HEK293 (cell line): ENCODE data around the gene RFX4.
"Not testable (repeated sequence)": the region's sequence is repeated elsewhere in the genome, so short reads cannot be mapped to it uniquely, and the experiment has no call there.

Experiments
- CTCF ChIA-PET: fragments of 350-600 bp; formaldehyde crosslinking; extraction: SDS; loops from one replicate; lab custom pipeline; 2021; ENCODE audit warnings: antibody characterized with exemption; lab: Yijun Ruan, JAX
- POLR2A ChIA-PET: fragments of 300-600 bp; formaldehyde crosslinking; extraction: SDS; loops from one replicate; lab custom pipeline; 2020; ENCODE audit warnings: antibody characterized with exemption, inconsistent platforms; lab: Yijun Ruan, JAX
- H3K27ac ChIP-seq: fragments of 200-500 bp; sonication (Bioruptor generic); 2 replicates; pipeline ENCODE4 v1.5.1; 2014; ENCODE audit warnings: low read depth, low read length, control low read depth, inconsistent platforms; ENCODE audit errors: extremely low read depth
- H3K36me3 ChIP-seq, 2 experiments: fragments of 200-500 bp in 1 of 2; sonication (Bioruptor generic) in 1 of 2; 1 replicate in 1 of 2; 2 replicates in 1 of 2; pipeline ENCODE4 v1.5.1; 2014 to 2017; ENCODE audit warnings: inconsistent platforms in 2 of 2, low read length in 2 of 2; ENCODE audit not compliant: control insufficient read depth in 2 of 2, insufficient read depth in 1 of 2
- H3K4me1 ChIP-seq: fragments of 200-500 bp; sonication (Bioruptor generic); 2 replicates; pipeline ENCODE4 v1.5.1; 2014; ENCODE audit warnings: mild to moderate bottlenecking, low read length, inconsistent platforms; ENCODE audit not compliant: control insufficient read depth, insufficient read depth
- H3K4me3 ChIP-seq: 2 replicates; pipeline ENCODE4 v1.5.1; 2011; ENCODE audit warnings: low read depth, mild to moderate bottlenecking, control low read depth, low read length, moderate library complexity
- H3K9me3 ChIP-seq: fragments of 200-500 bp; sonication (Bioruptor generic); 2 replicates; pipeline ENCODE4 v1.5.1; 2014; ENCODE audit warnings: low read depth, low read length, inconsistent platforms; ENCODE audit not compliant: control insufficient read depth, insufficient read depth
- GFI1B ChIP-seq: fragments of 450-650 bp; formaldehyde crosslinking; IDR thresholded peaks from 2 replicates; pipeline ENCODE4 v1.5.1; 2016; ENCODE audit warnings: missing biosample characterization, missing genetic modification characterization
- GLI2 ChIP-seq: fragments of 450-650 bp; formaldehyde crosslinking; IDR thresholded peaks from 2 replicates; pipeline ENCODE4; 2017; ENCODE audit warnings: missing biosample characterization, missing genetic modification characterization, low read depth, borderline replicate concordance
- KLF9 ChIP-seq: fragments of 450-650 bp; formaldehyde crosslinking; IDR thresholded peaks from 2 replicates; pipeline ENCODE4 v1.5.1; 2016; ENCODE audit warnings: missing biosample characterization, missing genetic modification characterization, low read depth
- SETDB1 ChIP-seq: IDR thresholded peaks from one replicate; pipeline ENCODE4 v1.6.1; 2017; ENCODE audit warnings: mild to moderate bottlenecking, low read length, moderate library complexity, mixed read lengths; ENCODE audit not compliant: insufficient read length
- YY1 ChIP-seq: fragments of 450-650 bp; formaldehyde crosslinking; IDR thresholded peaks from 2 replicates; pipeline ENCODE4 v1.5.1; 2018; ENCODE audit warnings: missing biosample characterization, missing genetic modification characterization
- ZBTB20 ChIP-seq: fragments of 450-650 bp; formaldehyde crosslinking; IDR thresholded peaks from 2 replicates; pipeline ENCODE4 v1.5.1; 2016; ENCODE audit warnings: missing biosample characterization, missing genetic modification characterization
- ZEB2 ChIP-seq: fragments of 450-650 bp; formaldehyde crosslinking; IDR thresholded peaks from 2 replicates; pipeline ENCODE4 v1.5.1; 2016; ENCODE audit warnings: missing biosample characterization, missing genetic modification characterization
- ZFP37 ChIP-seq: fragments of 450-650 bp; formaldehyde crosslinking; IDR thresholded peaks from 2 replicates; pipeline ENCODE4 v1.5.1; 2016; ENCODE audit warnings: missing biosample characterization, missing genetic modification characterization
- ZNF184 ChIP-seq: fragments of 450-650 bp; IDR thresholded peaks from 2 replicates; pipeline ENCODE4 v1.5.1; 2018; ENCODE audit warnings: missing biosample characterization, mild to moderate bottlenecking, missing genetic modification characterization
- ZNF19 ChIP-seq: fragments of 450-650 bp; formaldehyde crosslinking; IDR thresholded peaks from 2 replicates; pipeline ENCODE4; 2016; ENCODE audit warnings: missing biosample characterization, missing genetic modification characterization, low read depth
- ZNF223 ChIP-seq: fragments of 450-650 bp; formaldehyde crosslinking; IDR thresholded peaks from 2 replicates; pipeline ENCODE4 v1.5.1; 2016; ENCODE audit warnings: missing biosample characterization, missing genetic modification characterization
- ZNF239 ChIP-seq: fragments of 450-650 bp; formaldehyde crosslinking; IDR thresholded peaks from 2 replicates; pipeline ENCODE4 v1.5.1; 2016; ENCODE audit warnings: missing biosample characterization, missing genetic modification characterization
- ZNF266 ChIP-seq: fragments of 450-650 bp; formaldehyde crosslinking; IDR thresholded peaks from 2 replicates; pipeline ENCODE4 v1.5.1; 2016; ENCODE audit warnings: missing biosample characterization, missing genetic modification characterization, low read depth
- ZNF624 ChIP-seq: fragments of 450-650 bp; formaldehyde crosslinking; IDR thresholded peaks from 2 replicates; pipeline ENCODE4 v1.5.1; 2017; ENCODE audit warnings: missing biosample characterization, missing genetic modification characterization
- ZNF664 ChIP-seq: fragments of 450-650 bp; formaldehyde crosslinking; IDR thresholded peaks from 2 replicates; pipeline ENCODE4 v1.5.1; 2016; ENCODE audit warnings: missing biosample characterization, missing genetic modification characterization
- ZNF768 ChIP-seq: fragments of 450-650 bp; formaldehyde crosslinking; IDR thresholded peaks from 2 replicates; pipeline ENCODE4 v1.5.1; 2018; ENCODE audit warnings: missing biosample characterization, mild to moderate bottlenecking, missing genetic modification characterization
- ZSCAN18 ChIP-seq: fragments of 450-650 bp; formaldehyde crosslinking; IDR thresholded peaks from 2 replicates; pipeline ENCODE4 v1.5.1; 2016; ENCODE audit warnings: missing biosample characterization, missing genetic modification characterization
- ZXDB ChIP-seq: fragments of 450-650 bp; formaldehyde crosslinking; IDR thresholded peaks from 2 replicates; pipeline ENCODE4 v1.5.1; 2016; ENCODE audit warnings: missing biosample characterization, missing genetic modification characterization
- TF ChIP-seq, protein P1 (sequence below): fragments of 450-650 bp; formaldehyde crosslinking; IDR thresholded peaks from 2 replicates; pipeline ENCODE4 v1.5.1; 2016; ENCODE audit warnings: missing biosample characterization, missing genetic modification characterization
- TF ChIP-seq, protein P2 (sequence below): fragments of 450-650 bp; formaldehyde crosslinking; IDR thresholded peaks from 2 replicates; pipeline ENCODE4 v1.5.1; 2016; ENCODE audit warnings: missing biosample characterization, missing genetic modification characterization
- TF ChIP-seq, protein P3 (sequence below): fragments of 450-650 bp; IDR thresholded peaks from 2 replicates; pipeline ENCODE4 v1.5.1; 2018; ENCODE audit warnings: missing biosample characterization, mild to moderate bottlenecking, missing genetic modification characterization

The RFX4 gene

DNA sequence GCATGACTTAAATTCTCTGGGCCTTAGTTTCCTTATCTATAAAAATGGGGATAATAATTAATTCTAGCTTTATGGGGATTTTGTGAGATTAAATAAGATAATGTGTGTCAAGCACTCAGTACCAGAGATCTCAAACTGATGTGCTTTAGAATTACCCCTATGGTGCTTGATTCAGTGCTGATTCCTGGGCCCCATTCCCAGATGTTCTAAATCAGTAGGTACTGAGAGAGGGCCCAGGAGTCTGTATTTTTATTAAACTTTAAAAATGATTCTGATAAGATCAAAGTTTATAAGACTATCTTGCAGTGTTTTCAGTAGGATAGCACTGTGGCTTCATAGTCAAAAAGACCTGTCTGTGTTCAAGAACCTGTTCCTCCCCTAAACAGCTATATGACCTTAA, 102.6 kb downstream of the RFX4 start:
- Histone ChIP-seq H3K9me3 (no peaks in the 10 kb centered on the region), H3K4me1 (no peaks in the 10 kb centered on the region), H3K4me3 (no peak overlapping the region), H3K27ac (no peak overlapping the region), H3K36me3 (no peaks in the 10 kb centered on the region)
- TF ChIP-seq KLF9 (tag by site-specific recombination) = no peak
- TF ChIP-seq ZBTB20 (tag by site-specific recombination) = peak; percentile 57
- CTCF ChIA-PET = no interaction called here
- POLR2A ChIA-PET = no interaction called here

- Histone ChIP-seq H3K9me3 (no peaks in the 10 kb centered on the region), H3K4me3 (no peak overlapping the region), H3K36me3 (no peaks in the 10 kb centered on the region)
- ChIA-PET CTCF (no interaction called here), POLR2A (no interaction called here)
- TF ChIP-seq ZNF19 (tag by site-specific recombination) (no peak), ZNF223 (tag by site-specific recombination) (no peak), ZXDB (tag by site-specific recombination) (no peak), ZNF184 (tag by site-specific recombination) (no peak), ZEB2 (tag by site-specific recombination) (no peak), ZNF266 (tag by site-specific recombination) (no peak), GLI2 (no peak), ZSCAN18 (tag by site-specific recombination) (no peak), ZNF768 (tag by site-specific recombination) (no peak), ZFP37 (tag by site-specific recombination) (no peak), YY1 (no peak), ZNF664 (tag by site-specific recombination) (no peak), ZNF624 (tag by site-specific recombination) (no peak)
- TF ChIP-seq, protein P1, sequence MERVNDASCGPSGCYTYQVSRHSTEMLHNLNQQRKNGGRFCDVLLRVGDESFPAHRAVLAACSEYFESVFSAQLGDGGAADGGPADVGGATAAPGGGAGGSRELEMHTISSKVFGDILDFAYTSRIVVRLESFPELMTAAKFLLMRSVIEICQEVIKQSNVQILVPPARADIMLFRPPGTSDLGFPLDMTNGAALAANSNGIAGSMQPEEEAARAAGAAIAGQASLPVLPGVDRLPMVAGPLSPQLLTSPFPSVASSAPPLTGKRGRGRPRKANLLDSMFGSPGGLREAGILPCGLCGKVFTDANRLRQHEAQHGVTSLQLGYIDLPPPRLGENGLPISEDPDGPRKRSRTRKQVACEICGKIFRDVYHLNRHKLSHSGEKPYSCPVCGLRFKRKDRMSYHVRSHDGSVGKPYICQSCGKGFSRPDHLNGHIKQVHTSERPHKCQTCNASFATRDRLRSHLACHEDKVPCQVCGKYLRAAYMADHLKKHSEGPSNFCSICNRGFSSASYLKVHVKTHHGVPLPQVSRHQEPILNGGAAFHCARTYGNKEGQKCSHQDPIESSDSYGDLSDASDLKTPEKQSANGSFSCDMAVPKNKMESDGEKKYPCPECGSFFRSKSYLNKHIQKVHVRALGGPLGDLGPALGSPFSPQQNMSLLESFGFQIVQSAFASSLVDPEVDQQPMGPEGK = no peak
- TF ChIP-seq, protein P2, sequence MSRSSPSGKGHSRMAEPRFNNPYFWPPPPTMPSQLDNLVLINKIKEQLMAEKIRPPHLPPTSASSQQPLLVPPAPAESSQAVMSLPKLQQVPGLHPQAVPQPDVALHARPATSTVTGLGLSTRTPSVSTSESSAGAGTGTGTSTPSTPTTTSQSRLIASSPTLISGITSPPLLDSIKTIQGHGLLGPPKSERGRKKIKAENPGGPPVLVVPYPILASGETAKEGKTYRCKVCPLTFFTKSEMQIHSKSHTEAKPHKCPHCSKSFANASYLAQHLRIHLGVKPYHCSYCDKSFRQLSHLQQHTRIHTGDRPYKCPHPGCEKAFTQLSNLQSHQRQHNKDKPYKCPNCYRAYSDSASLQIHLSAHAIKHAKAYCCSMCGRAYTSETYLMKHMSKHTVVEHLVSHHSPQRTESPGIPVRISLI = no peak
- TF ChIP-seq, all 188 proteins: peak for 0
- Histone ChIP-seq H3K27ac (no peak overlapping the region), H3K4me1 (no peaks in the 10 kb centered on the region)
Observed at GRCh38 chr12:106687672-106688071, 104.9 kb downstream of the RFX4 start.

GRCh38 chr12:106690569-106691305, 107.9 kb downstream of the RFX4 start:
- TF ChIP-seq ZNF184 (tag by site-specific recombination) (no peak), GFI1B (tag by site-specific recombination) (no peak), SETDB1 (no peak), ZNF239 (tag by site-specific recombination) (no peak), ZXDB (tag by site-specific recombination) (no peak)
- TF ChIP-seq, protein P3, sequence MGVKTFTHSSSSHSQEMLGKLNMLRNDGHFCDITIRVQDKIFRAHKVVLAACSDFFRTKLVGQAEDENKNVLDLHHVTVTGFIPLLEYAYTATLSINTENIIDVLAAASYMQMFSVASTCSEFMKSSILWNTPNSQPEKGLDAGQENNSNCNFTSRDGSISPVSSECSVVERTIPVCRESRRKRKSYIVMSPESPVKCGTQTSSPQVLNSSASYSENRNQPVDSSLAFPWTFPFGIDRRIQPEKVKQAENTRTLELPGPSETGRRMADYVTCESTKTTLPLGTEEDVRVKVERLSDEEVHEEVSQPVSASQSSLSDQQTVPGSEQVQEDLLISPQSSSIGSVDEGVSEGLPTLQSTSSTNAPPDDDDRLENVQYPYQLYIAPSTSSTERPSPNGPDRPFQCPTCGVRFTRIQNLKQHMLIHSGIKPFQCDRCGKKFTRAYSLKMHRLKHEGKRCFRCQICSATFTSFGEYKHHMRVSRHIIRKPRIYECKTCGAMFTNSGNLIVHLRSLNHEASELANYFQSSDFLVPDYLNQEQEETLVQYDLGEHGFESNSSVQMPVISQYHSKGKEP (tag by site-specific recombination) = no peak
- CTCF ChIA-PET = interaction anchor here (1.2 kb wide), 1 partner anchor 150 kb away, joined by 3 read pairs; no protein-coding TSS in a partner anchor
- POLR2A ChIA-PET = no interaction called here

DNA sequence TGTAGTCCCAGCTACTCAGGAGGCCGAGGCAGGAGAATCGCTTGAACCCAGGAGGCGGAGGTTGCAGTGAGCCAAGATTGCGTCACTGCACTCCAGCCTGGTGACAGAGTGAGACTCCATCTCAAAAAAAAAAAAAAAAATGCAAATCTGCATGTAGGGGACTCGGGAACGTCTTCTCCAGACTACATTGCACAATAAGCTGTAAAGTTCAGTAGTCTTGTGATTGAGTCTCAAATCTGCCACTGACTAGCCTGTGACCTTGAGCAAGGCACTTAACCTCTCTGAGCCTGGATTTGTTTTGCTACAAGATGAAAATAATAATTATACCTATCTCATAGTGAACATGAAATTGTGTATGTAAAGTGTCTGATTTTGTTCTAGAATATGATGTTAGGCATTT, 109.2 kb downstream of the RFX4 start:
- H3K4me1 ChIP-seq, H3K27ac ChIP-seq, H3K9me3 ChIP-seq, H3K36me3 ChIP-seq, POLR2A ChIA-PET, H3K4me3 ChIP-seq: not testable (repeated sequence)
- CTCF ChIA-PET = interaction anchor here (0.7 kb wide), 2 partner anchors 24 to 682 kb away, joined by 3 read pairs; no protein-coding TSS in a partner anchor

More at GRCh38 chr12:106690569-106691305, 107.9 kb downstream of the RFX4 start:
- H3K27ac ChIP-seq = no peak overlapping the region
- no peaks in the 10 kb centered on the region for H3K4me1 ChIP-seq
- no peaks in the 10 kb centered on the region for H3K36me3 ChIP-seq
- no peaks in the 10 kb centered on the region for H3K9me3 ChIP-seq
- no peak overlapping the region for H3K4me3 ChIP-seq
